NCI-H526 treated with DMSO at 0.1 percent for 48 hours (cell line): ENCODE data around the gene SPDYE9.
"Not testable (repeated sequence)": the region's sequence is repeated elsewhere in the genome, so short reads cannot be mapped to it uniquely, and the experiment has no call there.

ENCODE experiments used
- DNase-seq: peaks from one replicate; lab custom pipeline; 2025; lab: John Stamatoyannopoulos, UW

SPDYE9 gene

GRCh38 chr7:73085938-73086337 is at the start of gene SPDYE9:
SPDYE9 (minus strand) TSS chr7:73086038; CDS start chr7:73084238, 1,800 bp downstream.
- not testable (repeated sequence) for DNase-seq

GRCh38 chr7:73134866-73135265 is 49.0 kb upstream of the SPDYE9 start:
- not testable (repeated sequence) for DNase-seq

GRCh38 chr7:73132651-73133217 is 46.9 kb upstream of the SPDYE9 start:
- DNase-seq = not testable (repeated sequence)

GRCh38 chr7:73130612-73131011 is 44.8 kb upstream of the SPDYE9 start:
- not testable (repeated sequence) for DNase-seq

GRCh38 chr7:73124126-73124525 is 38.3 kb upstream of the SPDYE9 start:
- DNase-seq = not testable (repeated sequence)

- not testable (repeated sequence) for DNase-seq
These were observed 37.1 kb upstream of the SPDYE9 start for GRCh38 chr7:73122778-73123447.

- not testable (repeated sequence) for DNase-seq
These were observed 32.3 kb upstream of the SPDYE9 start for GRCh38 chr7:73118155-73118554.

GRCh38 chr7:73057811-73058210 is 28.0 kb downstream of the SPDYE9 start, which contains the start of gene SPDYE11:
SPDYE11 (minus strand) TSS chr7:73057911; CDS start chr7:73056111, 1,800 bp downstream.
- not testable (repeated sequence) for DNase-seq

GRCh38 chr7:73029666-73030065 is 56.2 kb downstream of the SPDYE9 start, which contains the start of gene SPDYE8:
SPDYE8 (minus strand) TSS chr7:73029766; CDS start chr7:73027966, 1,800 bp downstream.
- not testable (repeated sequence) for DNase-seq
